ENCODE results near the gene IGSF9. TPM values are rescaled to one million over a fixed set of nuclear protein-coding genes. Genes with fewer than 3 reads are reported as not detected.

Gene IGSF9
- total RNA-seq, 2 experiments from 2014 or later, result not detected

DNA sequence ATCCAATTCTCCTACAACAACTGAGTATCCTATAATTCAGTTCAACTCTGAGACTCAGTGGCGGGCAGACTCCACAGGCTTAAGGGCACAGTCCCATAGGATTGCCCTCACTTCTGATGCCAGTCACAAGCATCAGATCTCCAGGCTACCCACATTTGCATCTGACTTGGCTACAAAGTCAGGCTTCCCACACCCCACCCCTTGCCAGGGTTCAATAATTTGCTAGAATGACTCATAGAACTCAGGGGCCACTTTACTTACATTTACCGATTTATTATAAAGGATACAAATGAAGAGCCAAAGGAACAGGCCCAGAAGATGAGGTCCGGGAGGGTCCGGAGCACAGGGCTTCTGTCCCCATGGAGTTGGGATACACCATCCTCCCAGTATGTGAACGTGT, 44.6 kb upstream of the IGSF9 start:
- CTCF ChIA-PET, result no interaction called here

GRCh38 chr1:159989581-159989980, 44.2 kb upstream of the IGSF9 start:
- ChIA-PET CTCF (no interaction called here), POLR2A (no interaction called here)
- H3K27ac ChIP-seq (ENCODE audit: low read depth in 1 of 2, low read length in 2 of 2), result no peak overlapping the region
- Mint-ChIP-seq H3K36me3 (ENCODE audit: low read depth) (no peaks in the 10 kb centered on the region), H3K27me3 (peaks cover 26% of the 10 kb centered on the region), H3K27ac (no peak overlapping the region), H3K4me1 (ENCODE audit: low read depth) (peaks cover 6% of the 10 kb centered on the region), H3K9me3 (no peaks in the 10 kb centered on the region), H3K4me3 (no peak overlapping the region)
- TF ChIP-seq CTCF (IDR thresholded peaks at IDR 0.05), result no peak
- no peak overlapping the region for H3K4me3 ChIP-seq (ENCODE audit: low read length)
- intact Hi-C loops (cut with DNase I, micrococcal nuclease), result no loop called here
- no peaks in the 10 kb centered on the region for H3K27me3 ChIP-seq (ENCODE audit: control insufficient read depth in 1 of 2, insufficient read depth in 2 of 2, low read length in 2 of 2)
- ATAC-seq (ENCODE audit: poor library complexity) (no peak), DNase-seq (no peak)
- no peaks in the 10 kb centered on the region for H3K9me3 ChIP-seq (ENCODE audit: control insufficient read depth in 1 of 2, insufficient read depth in 1 of 2, low read length in 2 of 2)
- no peaks in the 10 kb centered on the region for H3K4me1 ChIP-seq (ENCODE audit: insufficient read depth, low read length)
- no peaks in the 10 kb centered on the region for H3K36me3 ChIP-seq (ENCODE audit: insufficient read depth, low read length)

More for the DNA sequence above, 44.6 kb upstream of the IGSF9 start:
- Mint-ChIP-seq H3K4me3 (no peak overlapping the region), H3K27me3 (peaks cover 22% of the 10 kb centered on the region), H3K27ac (no peak overlapping the region), H3K36me3 (ENCODE audit: low read depth) (no peaks in the 10 kb centered on the region), H3K4me1 (ENCODE audit: low read depth) (peaks cover 6% of the 10 kb centered on the region), H3K9me3 (no peaks in the 10 kb centered on the region)
- POLR2A ChIA-PET, result no interaction called here
- Histone ChIP-seq H3K27me3 (ENCODE audit: control insufficient read depth in 1 of 2, insufficient read depth in 2 of 2, low read length in 2 of 2) (no peaks in the 10 kb centered on the region), H3K36me3 (ENCODE audit: insufficient read depth, low read length) (no peaks in the 10 kb centered on the region), H3K9me3 (ENCODE audit: control insufficient read depth in 1 of 2, insufficient read depth in 1 of 2, low read length in 2 of 2) (no peaks in the 10 kb centered on the region), H3K27ac (ENCODE audit: low read depth in 1 of 2, low read length in 2 of 2) (no peak overlapping the region), H3K4me3 (ENCODE audit: low read length) (no peak overlapping the region), H3K4me1 (ENCODE audit: insufficient read depth, low read length) (no peaks in the 10 kb centered on the region)
- ATAC-seq (ENCODE audit: poor library complexity) (no peak), DNase-seq (no peak)
- intact Hi-C loops (cut with DNase I, micrococcal nuclease), result no loop called here
- no peak for TF ChIP-seq CTCF (IDR thresholded peaks at IDR 0.05)

GRCh38 chr1:159988006-159988405, 42.6 kb upstream of the IGSF9 start:
- no peak overlapping the region for H3K4me3 ChIP-seq (ENCODE audit: low read length)
- no peak for ATAC-seq (ENCODE audit: poor library complexity)
- TF ChIP-seq CTCF (IDR thresholded peaks at IDR 0.05), result no peak
- no peaks in the 10 kb centered on the region for H3K36me3 ChIP-seq (ENCODE audit: insufficient read depth, low read length)
- no peak overlapping the region for H3K27ac ChIP-seq (ENCODE audit: low read depth in 1 of 2, low read length in 2 of 2)
- H3K4me1 ChIP-seq (ENCODE audit: insufficient read depth, low read length), result no peaks in the 10 kb centered on the region
- intact Hi-C loops (cut with DNase I, micrococcal nuclease), result no loop called here
- H3K36me3 Mint-ChIP-seq (ENCODE audit: low read depth), result no peaks in the 10 kb centered on the region
- no peak overlapping the region for H3K4me3 Mint-ChIP-seq
- H3K9me3 ChIP-seq (ENCODE audit: control insufficient read depth in 1 of 2, insufficient read depth in 1 of 2, low read length in 2 of 2), result no peaks in the 10 kb centered on the region
- H3K4me1 Mint-ChIP-seq (ENCODE audit: low read depth), result peaks cover 6% of the 10 kb centered on the region
- no peak for DNase-seq
- ChIA-PET CTCF (no interaction called here), POLR2A (no interaction called here)
- no peaks in the 10 kb centered on the region for H3K27me3 ChIP-seq (ENCODE audit: control insufficient read depth in 1 of 2, insufficient read depth in 2 of 2, low read length in 2 of 2)
- no peaks in the 10 kb centered on the region for H3K9me3 Mint-ChIP-seq
- H3K27ac Mint-ChIP-seq, result no peak overlapping the region
- peaks cover 30% of the 10 kb centered on the region for H3K27me3 Mint-ChIP-seq
